SH-SY5Y (cell line): Measurements from ENCODE around the gene EIF5.

ENCODE experiments used
- GATA2 ChIP-seq: IDR thresholded peaks from 2 replicates; pipeline ENCODE4 v1.6.1; 2011; ENCODE audit warnings: mild to moderate bottlenecking, low read depth, low read length
- GATA3 ChIP-seq: IDR thresholded peaks from 2 replicates; pipeline ENCODE4 v1.6.1; 2011; ENCODE audit warnings: low read depth, mild to moderate bottlenecking, low read length, moderate library complexity

DNA sequence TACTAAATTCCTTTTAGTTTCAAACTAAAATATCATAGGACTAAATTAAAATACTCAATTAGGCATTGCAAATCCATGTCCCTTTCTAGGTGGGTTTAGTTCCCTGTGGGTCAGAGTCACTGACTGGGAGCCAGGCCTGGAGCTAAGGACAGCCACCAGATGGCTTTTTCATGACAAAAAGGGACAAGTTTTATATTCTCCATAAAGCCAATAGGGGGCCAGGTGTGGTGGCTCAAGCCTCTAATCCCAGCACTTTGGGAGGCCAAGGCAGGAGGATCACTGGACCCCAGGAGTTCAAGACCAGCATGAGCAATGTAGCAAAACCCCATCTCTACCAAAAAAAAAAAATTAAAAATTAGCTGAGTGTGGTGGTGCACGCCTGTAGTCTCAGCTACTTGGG, 35.4 kb upstream of the EIF5 start:
- TF ChIP-seq GATA3 (no peak), GATA2 (no peak)
